Activated T-cell treated with anti-CD3 and anti-CD28 coated beads, Interleukin-2, amount 50 U/mL, for 72 hours (primary cell): ENCODE results near the gene IFI44. TPM values are rescaled to one million over a fixed set of nuclear protein-coding genes. Genes with fewer than 3 reads are reported as not detected.

Source experiments
- ATAC-seq, 2 donors: fragments of 150-1000 bp; cut with Tn5 transposase; replicated peaks in 1 of 2; 2 replicates each; pipeline ENCODE4 v1.10.0; 2021; ENCODE audit warnings: moderate library complexity in 2 of 2, mild to moderate bottlenecking in 1 of 2
- DNase-seq, 2 donors: peaks; one replicate each; pipeline ENCODE4 v3.0.0; 2021 to 2022; ENCODE audit warnings: mixed read lengths in 1 of 2
- H3K27ac Mint-ChIP-seq: one replicate; pipeline ENCODE4 v1.8.0; 2022; ENCODE audit warnings: mild to moderate bottlenecking, moderate library complexity, mixed read lengths
- H3K27me3 Mint-ChIP-seq: one replicate; pipeline ENCODE4 v1.8.0; 2022; ENCODE audit warnings: low read depth, mixed read lengths
- H3K36me3 Mint-ChIP-seq, 2 donors: one replicate each; pipeline ENCODE4 v1.8.0; 2022; ENCODE audit warnings: mixed read lengths in 2 of 2, mild to moderate bottlenecking in 1 of 2; ENCODE audit not compliant: insufficient read depth in 2 of 2
- H3K4me1 Mint-ChIP-seq: one replicate; pipeline ENCODE4 v1.8.0; 2022; ENCODE audit warnings: low read depth, mixed read lengths
- H3K4me3 Mint-ChIP-seq, 2 donors: one replicate each; pipeline ENCODE4 v1.8.0; 2022; ENCODE audit warnings: mild to moderate bottlenecking in 2 of 2, mixed read lengths in 2 of 2, moderate library complexity in 2 of 2
- H3K9me3 Mint-ChIP-seq, 2 donors: one replicate each; pipeline ENCODE4 v1.8.0; 2022; ENCODE audit warnings: mixed read lengths in 2 of 2
- total RNA-seq, 2 donors: library from RNA; stranded (reverse); gene quantifications; one replicate each; pipeline ENCODE4 v1.2.3, GENCODE V29; 2022

IFI44 gene
- total RNA-seq, result 10 to 100 TPM; 25.9 to 77.5 TPM

DNA sequence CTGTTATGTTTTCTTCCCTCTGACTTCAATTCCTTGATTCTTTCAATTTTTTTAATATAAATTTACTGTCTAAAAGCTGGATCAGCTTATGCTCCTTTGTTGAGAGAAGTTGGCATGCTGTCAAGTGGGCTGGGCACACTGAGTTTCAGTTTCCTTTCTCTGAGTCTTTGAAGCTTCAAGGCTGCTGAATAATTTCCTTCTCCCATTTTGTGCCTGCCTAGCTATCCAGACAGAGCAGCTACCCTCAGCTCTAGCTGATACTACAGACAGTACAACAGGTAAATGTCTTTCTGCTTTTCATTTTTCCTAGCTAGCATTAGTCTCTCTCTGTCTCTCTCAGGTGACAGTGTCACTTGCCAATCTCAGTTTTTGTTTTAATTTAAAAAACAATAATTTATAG lies at the start of gene IFI44:
Gene IFI44 (plus strand): TSS at position 204 of the 400 bp plus-strand sequence. CDS start 365 bp downstream, outside the sequence.
- peak; percentile 94 to 97 for ATAC-seq
- Mint-ChIP-seq H3K4me3 (peak within 1 kb of the TSS; percentile 83 to 97), H3K4me1 (peaks cover 67% of the 10 kb centered on the region), H3K27ac (peak within 1 kb of the TSS; percentile 95), H3K36me3 (peaks cover 19 to 20% of the 10 kb centered on the region in 2 donors), H3K27me3 (no peaks in the 10 kb centered on the region), H3K9me3 (peaks cover 11 to 14% of the 10 kb centered on the region in 2 donors)
- peak; percentile 71 to 77 for DNase-seq

DNA sequence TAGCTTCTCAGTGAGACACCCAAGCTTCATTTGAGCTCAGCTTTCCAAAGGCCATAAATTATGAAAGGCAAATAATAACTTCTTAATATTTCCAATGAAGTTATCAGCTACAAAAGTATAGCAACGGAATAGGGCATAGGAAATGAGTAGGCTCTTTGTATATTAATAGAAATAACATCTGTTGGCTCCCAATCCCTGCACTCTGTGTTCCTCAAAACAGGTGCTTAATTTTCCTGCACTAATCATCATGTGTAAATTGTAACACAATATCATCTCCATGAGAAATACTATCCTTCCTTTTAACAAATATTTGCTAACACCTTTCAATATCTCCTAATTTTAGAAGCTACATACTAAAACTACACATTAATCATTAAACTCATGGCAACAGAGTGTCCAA lies 48.6 kb upstream of the IFI44 start:
- Mint-ChIP-seq H3K9me3 (no peaks in the 10 kb centered on the region), H3K27ac (no peak overlapping the region), H3K4me3 (no peak overlapping the region), H3K27me3 (no peaks in the 10 kb centered on the region), H3K4me1 (no peaks in the 10 kb centered on the region), H3K36me3 (no peaks in the 10 kb centered on the region)
- ATAC-seq (no peak), DNase-seq (no peak)

DNA sequence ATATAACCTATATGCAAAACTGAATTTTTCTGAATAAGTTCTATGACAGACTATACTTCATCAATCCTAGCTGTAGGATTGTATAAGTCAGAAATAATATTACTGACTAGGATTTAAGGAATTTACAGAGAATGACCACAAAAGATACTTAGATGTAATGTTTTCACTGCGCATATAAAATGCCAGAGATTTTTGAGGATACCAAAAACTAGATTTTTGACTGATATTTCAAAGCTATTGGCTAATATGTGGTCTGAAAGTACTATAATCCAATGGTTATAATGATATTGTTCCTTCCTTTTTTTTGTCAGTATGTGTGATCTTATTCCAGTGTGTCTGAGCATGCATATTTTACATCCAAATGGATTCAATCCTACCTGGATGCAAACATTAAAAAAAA lies 46.4 kb upstream of the IFI44 start:
- no peak for DNase-seq
- ATAC-seq, result no peak
- Mint-ChIP-seq H3K27me3 (no peaks in the 10 kb centered on the region), H3K36me3 (no peaks in the 10 kb centered on the region), H3K9me3 (no peaks in the 10 kb centered on the region), H3K4me3 (no peak overlapping the region), H3K4me1 (no peaks in the 10 kb centered on the region), H3K27ac (no peak overlapping the region)

DNA sequence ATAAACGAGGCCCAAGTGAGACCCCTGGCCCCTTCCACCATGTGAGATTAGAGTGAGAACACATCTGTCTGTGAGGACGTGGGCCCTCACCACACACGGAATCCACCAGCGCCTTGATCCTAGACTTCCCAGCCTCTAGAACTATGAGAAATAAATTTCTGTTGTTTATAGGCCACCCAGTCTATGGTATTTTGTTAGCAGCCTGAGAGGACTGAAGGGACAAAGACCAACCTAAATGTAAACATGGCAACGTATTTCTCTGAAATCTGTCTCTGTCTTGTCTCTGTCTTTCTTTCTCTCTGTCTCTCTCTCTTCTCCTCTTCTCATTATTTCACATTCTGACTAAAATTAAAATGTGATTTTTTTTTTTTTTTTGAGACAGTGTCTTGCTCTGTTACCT lies 45.0 kb upstream of the IFI44 start:
- no peak for ATAC-seq
- Mint-ChIP-seq H3K27me3 (no peaks in the 10 kb centered on the region), H3K4me1 (no peaks in the 10 kb centered on the region), H3K4me3 (no peak overlapping the region), H3K9me3 (no peaks in the 10 kb centered on the region), H3K36me3 (no peaks in the 10 kb centered on the region), H3K27ac (no peak overlapping the region)
- no peak for DNase-seq

DNA sequence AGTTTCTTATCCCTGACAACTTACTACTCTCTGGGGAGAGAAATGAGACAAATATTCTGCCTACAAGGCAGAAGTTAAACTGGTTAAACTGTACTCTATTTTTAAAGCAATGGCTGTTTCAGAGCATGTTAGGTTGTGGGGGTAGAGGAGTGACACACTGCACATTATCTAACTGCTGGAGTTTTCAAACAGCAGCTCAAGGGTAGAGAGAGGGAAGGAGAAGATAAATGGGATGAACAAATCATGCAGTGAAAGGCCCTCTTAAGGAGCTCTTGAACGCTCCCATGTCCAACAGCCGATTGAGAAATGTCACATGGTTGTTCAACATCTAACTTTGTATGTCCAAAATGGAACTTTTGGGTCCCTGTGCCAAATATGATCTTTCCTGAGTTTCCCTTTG lies 43.4 kb upstream of the IFI44 start:
- Mint-ChIP-seq H3K4me1 (no peaks in the 10 kb centered on the region), H3K4me3 (no peak overlapping the region), H3K27me3 (no peaks in the 10 kb centered on the region), H3K36me3 (no peaks in the 10 kb centered on the region), H3K9me3 (no peaks in the 10 kb centered on the region), H3K27ac (no peak overlapping the region)
- no peak for DNase-seq
- no peak for ATAC-seq

GRCh38 chr1:78607334-78607927 lies 42.2 kb upstream of the IFI44 start:
- no peak for DNase-seq
- H3K4me3 Mint-ChIP-seq, result no peak overlapping the region
- no peaks in the 10 kb centered on the region for H3K9me3 Mint-ChIP-seq
- no peak overlapping the region for H3K27ac Mint-ChIP-seq
- no peak for ATAC-seq
- H3K27me3 Mint-ChIP-seq, result no peaks in the 10 kb centered on the region
- no peaks in the 10 kb centered on the region for H3K36me3 Mint-ChIP-seq
- H3K4me1 Mint-ChIP-seq, result no peaks in the 10 kb centered on the region

GRCh38 chr1:78607944-78608343 lies 41.7 kb upstream of the IFI44 start:
- ATAC-seq (no peak), DNase-seq (no peak)
- H3K27ac Mint-ChIP-seq, result no peak overlapping the region
- no peaks in the 10 kb centered on the region for H3K36me3 Mint-ChIP-seq
- H3K4me3 Mint-ChIP-seq, result no peak overlapping the region
- no peaks in the 10 kb centered on the region for H3K27me3 Mint-ChIP-seq
- no peaks in the 10 kb centered on the region for H3K4me1 Mint-ChIP-seq
- H3K9me3 Mint-ChIP-seq, result no peaks in the 10 kb centered on the region

DNA sequence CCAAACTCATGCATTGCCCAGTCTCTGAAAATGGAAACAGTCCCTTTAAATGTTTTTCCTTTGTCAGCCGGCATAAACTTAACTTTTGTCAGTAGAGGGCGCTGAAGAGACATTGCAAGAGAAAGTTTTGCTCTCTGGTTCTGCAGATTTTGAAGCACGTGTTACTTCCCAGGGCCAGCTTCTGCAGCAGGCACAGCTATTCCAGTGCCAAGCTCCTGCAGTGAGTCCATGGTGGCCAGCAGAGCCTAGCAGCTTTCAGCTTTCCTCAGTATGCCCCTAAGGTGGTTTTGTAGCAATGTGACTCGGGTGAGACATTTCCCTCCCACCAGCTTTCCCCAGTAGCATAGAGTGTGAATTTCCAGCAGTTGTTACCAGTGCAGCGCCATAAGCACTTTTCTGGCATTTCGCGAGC lies 32.0 kb upstream of the IFI44 start:
- no peaks in the 10 kb centered on the region for H3K36me3 Mint-ChIP-seq
- no peaks in the 10 kb centered on the region for H3K27me3 Mint-ChIP-seq
- no peak overlapping the region for H3K27ac Mint-ChIP-seq
- H3K9me3 Mint-ChIP-seq, result no peaks in the 10 kb centered on the region
- H3K4me3 Mint-ChIP-seq, result no peak overlapping the region
- H3K4me1 Mint-ChIP-seq, result peaks cover 46% of the 10 kb centered on the region
- ATAC-seq, result peak; percentile 54 to 58
- peak; percentile 47 to 53 for DNase-seq

- peaks cover 60% of the 10 kb centered on the region for H3K4me1 Mint-ChIP-seq
- no peak for DNase-seq
- H3K36me3 Mint-ChIP-seq, result peaks cover 0 to 3% of the 10 kb centered on the region in 2 donors
- peak overlapping the region; percentile 57 for H3K27ac Mint-ChIP-seq
- no peaks in the 10 kb centered on the region for H3K27me3 Mint-ChIP-seq
- ATAC-seq, result no peak
- H3K4me3 Mint-ChIP-seq, result peak overlapping the region in 1 of 2 donors; percentile 82
- H3K9me3 Mint-ChIP-seq, result no peaks in the 10 kb centered on the region
Observed at GRCh38 chr1:78619032-78619431, 30.6 kb upstream of the IFI44 start.

DNA sequence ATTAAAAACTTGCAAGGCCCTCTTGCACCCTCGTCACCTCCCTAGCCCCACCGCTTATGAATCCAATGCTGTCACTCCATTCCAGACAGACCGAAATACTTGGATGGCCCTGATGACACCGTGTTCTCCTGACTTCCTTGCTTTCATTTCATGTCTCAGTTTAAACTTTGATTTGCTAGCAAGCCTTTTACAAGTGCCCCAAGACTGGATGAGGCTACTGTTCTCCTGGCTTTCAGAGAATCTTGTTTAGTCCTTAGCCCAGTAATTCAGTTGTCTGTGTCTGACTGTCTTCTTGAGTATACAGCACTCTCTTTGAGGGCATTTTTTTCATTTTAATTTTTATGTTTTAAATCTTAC lies 30.2 kb upstream of the IFI44 start:
- H3K36me3 Mint-ChIP-seq, result peaks cover 0 to 6% of the 10 kb centered on the region in 2 donors
- H3K27ac Mint-ChIP-seq, result peak overlapping the region; percentile 57
- H3K27me3 Mint-ChIP-seq, result no peaks in the 10 kb centered on the region
- peaks cover 64% of the 10 kb centered on the region for H3K4me1 Mint-ChIP-seq
- H3K4me3 Mint-ChIP-seq, result peak overlapping the region; percentile 77 to 82
- no peaks in the 10 kb centered on the region for H3K9me3 Mint-ChIP-seq
- no peak for DNase-seq
- ATAC-seq, result peak; percentile 36 to 53

DNA sequence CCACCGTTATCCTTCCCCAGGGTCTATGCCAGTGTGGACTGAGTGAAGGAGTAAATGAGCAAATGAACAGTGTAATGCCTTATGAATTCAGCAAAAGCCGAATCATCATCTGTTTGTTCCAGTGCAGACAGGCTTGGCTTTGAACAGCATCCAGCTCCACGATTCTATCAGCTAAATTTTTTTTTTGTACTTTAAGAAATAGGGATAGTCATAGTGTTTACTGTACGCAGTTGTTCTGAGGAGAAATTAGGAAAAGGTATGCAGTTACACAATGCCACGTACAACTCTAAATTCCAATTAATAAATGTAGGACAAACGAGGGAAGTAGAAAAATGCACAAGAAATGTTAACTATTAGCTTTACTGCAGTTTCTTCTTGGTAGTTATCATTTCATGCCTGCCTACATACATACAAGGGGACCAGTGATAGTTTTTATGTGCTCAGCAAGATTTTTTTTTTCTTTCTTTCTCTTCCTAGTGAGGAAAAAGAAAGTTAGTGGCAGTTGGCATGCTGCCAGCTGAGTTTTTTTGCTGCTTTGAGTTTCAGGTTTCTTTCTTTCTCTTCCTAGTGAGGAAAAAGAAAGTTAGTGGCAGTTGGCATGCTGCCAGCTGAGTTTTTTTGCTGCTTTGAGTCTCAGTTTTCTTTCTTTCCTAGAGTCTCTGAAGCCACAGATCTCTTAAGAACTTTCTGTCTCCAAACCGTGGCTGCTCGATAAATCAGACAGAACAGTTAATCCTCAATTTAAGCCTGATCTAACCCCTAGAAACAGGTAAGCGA lies 29.6 kb upstream of the IFI44 start, which contains the start of gene IFI44L:
Gene IFI44L (plus strand): TSS at position 646 of the 777 bp plus-strand sequence. CDS start 7,468 bp downstream, outside the sequence.
- Mint-ChIP-seq H3K27ac (peak within 1 kb of the TSS; percentile 57), H3K4me3 (peak within 1 kb of the TSS; percentile 77 to 82), H3K4me1 (peaks cover 70% of the 10 kb centered on the region), H3K27me3 (no peaks in the 10 kb centered on the region), H3K9me3 (no peaks in the 10 kb centered on the region), H3K36me3 (peaks cover 0 to 9% of the 10 kb centered on the region in 2 donors)
- peak; percentile 68 for ATAC-seq
- peak; percentile 50 to 65 for DNase-seq

DNA sequence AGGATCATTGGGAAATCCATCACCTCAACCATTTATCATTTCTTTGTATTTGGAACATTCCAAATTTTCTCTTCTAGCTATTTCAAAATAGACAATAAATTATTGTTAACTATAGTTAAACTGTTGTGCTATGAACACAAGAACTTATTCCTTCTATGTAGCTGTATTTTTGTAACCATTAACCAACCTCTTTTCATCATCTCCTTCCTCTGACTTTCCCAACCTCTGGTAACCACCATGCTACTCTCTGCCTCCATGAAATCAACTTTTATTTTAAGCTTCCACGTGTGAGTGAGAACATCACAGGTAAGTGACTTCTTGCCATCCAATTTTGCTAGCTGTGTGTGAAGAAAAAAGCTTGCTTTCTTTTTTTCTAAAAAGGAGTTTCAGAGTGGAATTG lies 29.0 kb upstream of the IFI44 start:
- Mint-ChIP-seq H3K27me3 (no peaks in the 10 kb centered on the region), H3K9me3 (no peaks in the 10 kb centered on the region), H3K4me1 (peaks cover 71% of the 10 kb centered on the region), H3K4me3 (peak overlapping the region; percentile 77 to 82), H3K36me3 (peaks cover 0 to 9% of the 10 kb centered on the region in 2 donors), H3K27ac (peak overlapping the region; percentile 57)
- ATAC-seq, result no peak
- DNase-seq, result no peak

- ATAC-seq (no peak), DNase-seq (no peak)
- H3K4me3 Mint-ChIP-seq, result peak overlapping the region; percentile 68 to 79
- H3K36me3 Mint-ChIP-seq, result peaks cover 0 to 9% of the 10 kb centered on the region in 2 donors
- H3K27ac Mint-ChIP-seq, result peak overlapping the region; percentile 84
- no peaks in the 10 kb centered on the region for H3K27me3 Mint-ChIP-seq
- peaks cover 76% of the 10 kb centered on the region for H3K4me1 Mint-ChIP-seq
- no peaks in the 10 kb centered on the region for H3K9me3 Mint-ChIP-seq
Observed at GRCh38 chr1:78622548-78622947, 27.1 kb upstream of the IFI44 start.
